H9 (cell line): Measurements from ENCODE around the gene AIG1. TPM values are rescaled to one million over a fixed set of nuclear protein-coding genes. Genes with fewer than 3 reads are reported as not detected.

ENCODE experiments used
- DNase-seq: peaks from one replicate; pipeline ENCODE4 v3.0.0-alpha.2; 2017
- H2AFZ ChIP-seq: one replicate; pipeline ENCODE4 v1.6.1; 2013; ENCODE audit warnings: mild to moderate bottlenecking, low read length, control low read depth, moderate library complexity
- H2AK5ac ChIP-seq: 2 replicates; pipeline ENCODE4 v1.6.1; 2013; ENCODE audit warnings: low read length, control low read depth, mixed read lengths; ENCODE audit not compliant: insufficient read length
- H2BK120ac ChIP-seq: one replicate; pipeline ENCODE4 v1.6.1; 2013; ENCODE audit warnings: low read depth, mild to moderate bottlenecking, low read length, control low read depth, inconsistent platforms; ENCODE audit not compliant: poor library complexity, severe bottlenecking
- H2BK12ac ChIP-seq: 2 replicates; pipeline ENCODE4 v1.6.1; 2013; ENCODE audit warnings: low read length, control low read depth, mixed read lengths, low read depth; ENCODE audit not compliant: insufficient read length
- H2BK15ac ChIP-seq: 2 replicates; pipeline ENCODE4 v1.6.1; 2013; ENCODE audit warnings: low read depth, low read length, control low read depth
- H2BK20ac ChIP-seq: one replicate; pipeline ENCODE4 v1.6.1; 2013; ENCODE audit warnings: low read depth, mild to moderate bottlenecking, low read length, control low read depth, inconsistent platforms; ENCODE audit not compliant: poor library complexity, severe bottlenecking
- H2BK5ac ChIP-seq: 2 replicates; pipeline ENCODE4 v1.6.1; 2013; ENCODE audit warnings: low read length, control low read depth, mixed read lengths; ENCODE audit not compliant: insufficient read length
- H3K14ac ChIP-seq: 2 replicates; pipeline ENCODE4 v1.6.1; 2013; ENCODE audit warnings: low read length, control low read depth; ENCODE audit not compliant: insufficient read depth
- H3K18ac ChIP-seq: 2 replicates; pipeline ENCODE4 v1.6.1; 2013; ENCODE audit warnings: low read depth, mild to moderate bottlenecking, mixed read lengths, low read length, control low read depth; ENCODE audit not compliant: insufficient read length
- H3K23ac ChIP-seq: 2 replicates; pipeline ENCODE4 v1.6.1; 2013; ENCODE audit warnings: low read length, control low read depth, mixed read lengths, low read depth; ENCODE audit not compliant: insufficient read length
- H3K23me2 ChIP-seq: 2 replicates; pipeline ENCODE4 v1.6.1; 2013; ENCODE audit warnings: low read depth, mild to moderate bottlenecking, mixed read lengths, low read length, control low read depth; ENCODE audit not compliant: insufficient read length, poor library complexity, severe bottlenecking
- H3K27ac ChIP-seq: 2 replicates; pipeline ENCODE4 v1.5.1; 2013; ENCODE audit warnings: low read length, control low read depth, mixed read lengths, low read depth; ENCODE audit not compliant: insufficient read length
- H3K27me3 ChIP-seq: 2 replicates; pipeline ENCODE4 v1.6.1; 2013; ENCODE audit warnings: low read length, control low read depth, inconsistent platforms; ENCODE audit not compliant: insufficient read depth
- H3K4ac ChIP-seq: 2 replicates; pipeline ENCODE4 v1.6.1; 2013; ENCODE audit warnings: low read depth, mild to moderate bottlenecking, control low read depth, inconsistent platforms, low read length, moderate library complexity
- H3K4me1 ChIP-seq: 2 replicates; pipeline ENCODE4 v1.6.1; 2013; ENCODE audit warnings: low read length, control low read depth, inconsistent platforms; ENCODE audit not compliant: insufficient read depth
- H3K4me2 ChIP-seq: 2 replicates; pipeline ENCODE4 v1.6.1; 2013; ENCODE audit warnings: low read length, control low read depth, mixed read lengths; ENCODE audit not compliant: insufficient read length, insufficient read depth
- H3K56ac ChIP-seq: 2 replicates; pipeline ENCODE4 v1.6.1; 2013; ENCODE audit warnings: low read depth, mild to moderate bottlenecking, mixed read lengths, low read length, control low read depth; ENCODE audit not compliant: insufficient read length
- H3K79me1 ChIP-seq: 2 replicates; pipeline ENCODE4 v1.6.1; 2013; ENCODE audit warnings: low read depth, mild to moderate bottlenecking, moderate library complexity, low read length, control low read depth, inconsistent platforms; ENCODE audit not compliant: insufficient read depth, poor library complexity, severe bottlenecking
- H3K79me2 ChIP-seq: 2 replicates; pipeline ENCODE4 v1.6.1; 2013; ENCODE audit warnings: low read length, control low read depth, inconsistent platforms; ENCODE audit not compliant: insufficient read depth
- H3K9ac ChIP-seq: 2 replicates; pipeline ENCODE4 v1.6.1; 2013; ENCODE audit warnings: low read length, control low read depth, mixed read lengths; ENCODE audit not compliant: insufficient read length; ENCODE audit errors: extremely low read depth
- H3K9me3 ChIP-seq: one replicate; pipeline ENCODE4 v1.6.1; 2013; ENCODE audit warnings: low read depth, low read length, inconsistent platforms; ENCODE audit not compliant: control insufficient read depth
- H3T11ph ChIP-seq: one replicate; pipeline ENCODE4 v1.6.1; 2013; ENCODE audit warnings: mild to moderate bottlenecking, low read length, control low read depth, inconsistent platforms
- H4K20me1 ChIP-seq: one replicate; pipeline ENCODE4 v1.6.1; 2013; ENCODE audit not compliant: control insufficient read depth, insufficient read length, insufficient read depth
- H4K5ac ChIP-seq: 2 replicates; pipeline ENCODE4 v1.6.1; 2013; ENCODE audit warnings: low read depth, mild to moderate bottlenecking, mixed read lengths, low read length, control low read depth; ENCODE audit not compliant: insufficient read length
- H4K8ac ChIP-seq: replicated peaks from 2 replicates; pipeline ENCODE4 v1.6.1; 2013; ENCODE audit warnings: low read length, control low read depth, mixed read lengths, low read depth; ENCODE audit not compliant: insufficient read length
- H4K91ac ChIP-seq: 2 replicates; pipeline ENCODE4 v1.6.1; 2013; ENCODE audit warnings: low read depth, mild to moderate bottlenecking, moderate library complexity, mixed read lengths, low read length, control low read depth; ENCODE audit not compliant: insufficient read length
- H3K27ac Mint-ChIP-seq, 3 experiments: 2 replicates in 2 of 3; 3 replicates in 1 of 3; pipeline ENCODE4 v1.8.0; 2020 to 2021; ENCODE audit warnings: mixed read lengths in 3 of 3, mild to moderate bottlenecking in 1 of 3, moderate library complexity in 1 of 3
- H3K27me3 Mint-ChIP-seq: 2 replicates; pipeline ENCODE4 v1.8.0; 2021; ENCODE audit warnings: low read depth, mild to moderate bottlenecking, moderate library complexity, mixed read lengths
- H3K36me3 Mint-ChIP-seq, 3 experiments: 2 replicates in 2 of 3; 3 replicates in 1 of 3; pipeline ENCODE4 v1.8.0; 2020 to 2021; ENCODE audit warnings: low read depth in 3 of 3, mixed read lengths in 3 of 3; ENCODE audit not compliant: insufficient read depth in 1 of 3
- H3K4me1 Mint-ChIP-seq, 2 experiments: 2 replicates each; pipeline ENCODE4 v1.8.0; 2020; ENCODE audit warnings: mixed read lengths in 2 of 2
- H3K4me3 Mint-ChIP-seq, 2 experiments: 2 replicates in 1 of 2; 3 replicates in 1 of 2; pipeline ENCODE4 v1.8.0; 2020 to 2021; ENCODE audit warnings: mild to moderate bottlenecking in 2 of 2, mixed read lengths in 2 of 2, moderate library complexity in 1 of 2
- H3K9me3 Mint-ChIP-seq, 2 experiments: 2 replicates in 1 of 2; 3 replicates in 1 of 2; pipeline ENCODE4 v1.8.0; 2020; ENCODE audit warnings: mild to moderate bottlenecking in 2 of 2, mixed read lengths in 2 of 2, moderate library complexity in 1 of 2
- CTCF ChIP-seq: fragments of 200-600 bp; sonication (generic); conservative IDR thresholded peaks from 3 replicates; pipeline ENCODE4 v1.8.0; 2021; ENCODE audit warnings: antibody characterized with exemption, mild to moderate bottlenecking
- WGBS: extraction: QIAGEN DNeasy Blood & Tissue Kit; methylation state at CpG from one replicate; pipeline ENCODE4 v1.1.7; 2013; ENCODE audit warnings: missing lambda C conversion rate, low lambda C conversion rate, mixed read lengths; ENCODE audit not compliant: insufficient read length; ENCODE audit errors: extremely low coverage; 5-methylcytosine and 5-hydroxymethylcytosine counted together
- total RNA-seq: library from RNA; stranded (reverse); gene quantifications from 2 replicates; pipeline ENCODE4 v1.2.1, GENCODE V29; 2021

The AIG1 gene
- total RNA-seq, 1 experiment from 2014 or later, result 44.6 TPM

- Mint-ChIP-seq H3K27me3 (no peaks in the 10 kb centered on the region), H3K4me3 (no peak overlapping the region), H3K27ac (peak overlapping the region in 1 of 3 experiments; percentile 53; a peak in 3 of 7 replicates), H3K4me1 (peaks cover 4% of the 10 kb centered on the region in 2 experiments; a peak in 2 of 4 replicates), H3K9me3 (peaks cover 18 to 21% of the 10 kb centered on the region in 2 experiments), H3K36me3 (peaks cover 21 to 47% (median 39%) of the 10 kb centered on the region in 3 experiments)
- Histone ChIP-seq H3K4me1 (no peaks in the 10 kb centered on the region), H3K9me3 (no peaks in the 10 kb centered on the region), H4K8ac (no peak overlapping the region), H3K79me2 (no peaks in the 10 kb centered on the region), H2BK120ac (no peak overlapping the region), H3K14ac (peak overlapping the region; percentile 6; the same call in 1 of the 2 replicates), H3K4ac (no peak overlapping the region), H3K23me2 (no peaks in the 10 kb centered on the region), H3K23ac (no peak overlapping the region), H2BK12ac (no peak overlapping the region), H4K20me1 (no peaks in the 10 kb centered on the region), H3K27me3 (no peaks in the 10 kb centered on the region), H2BK15ac (no peak overlapping the region), H2BK5ac (no peak overlapping the region), H3K56ac (no peak overlapping the region), H4K5ac (no peak overlapping the region), H3T11ph (no peak overlapping the region), H2AK5ac (no peak overlapping the region), H3K9ac (no peak overlapping the region), H3K79me1 (no peaks in the 10 kb centered on the region), H3K18ac (no peak overlapping the region), H2AFZ (no peak overlapping the region), H2BK20ac (no peak overlapping the region), H3K4me2 (no peak overlapping the region), H4K91ac (no peak overlapping the region), H3K27ac (no peak overlapping the region)
- TF ChIP-seq CTCF, result no peak
- no CpG with 5 or more reads among the region's 2 CpGs for WGBS
- DNase-seq, result no peak
Measured at GRCh38 chr6:143123941-143124340, 63.3 kb downstream of the AIG1 start.
